ENCODE results near the gene AP5Z1. TPM values are rescaled to one million over a fixed set of nuclear protein-coding genes. Genes with fewer than 3 reads are reported as not detected.
A peak's percentile ranks its signal among the peaks of the same experiment; 100 is the strongest.

Gene AP5Z1
- polyA plus RNA-seq, 2 of the 4 experiments (the other 2 are of a cell fraction) = 6.8 to 21.8 TPM

- Histone ChIP-seq H3K4me3 (no peak overlapping the region), H3K9me3 (no peaks in the 10 kb centered on the region), H3K4me1 (no peaks in the 10 kb centered on the region), H3K27ac (no peak overlapping the region), H3K4me2 (no peak overlapping the region)
- TF ChIP-seq EHMT2 (IDR thresholded peaks at IDR 0.05; ENCODE audit: low read depth) = no peak
- no peak for TF ChIP-seq GATA3 (IDR thresholded peaks at IDR 0.05; ENCODE audit: borderline replicate concordance)
- TF ChIP-seq ZNF302 (CRISPR knock-in tag; IDR thresholded peaks at IDR 0.05) = no peak
- no peak for TF ChIP-seq POLR2A (IDR thresholded peaks at IDR 0.05; ENCODE audit: low read length)
- no peak for TF ChIP-seq FOSB (CRISPR knock-in tag; IDR thresholded peaks at IDR 0.05)
- TF ChIP-seq HOXB13 (CRISPR knock-in tag; IDR thresholded peaks at IDR 0.05; ENCODE audit: low read depth) = no peak
- TF ChIP-seq MAX (IDR thresholded peaks at IDR 0.05) = no peak
- no peak for TF ChIP-seq EP300 (IDR thresholded peaks at IDR 0.05)
- no peak for TF ChIP-seq MYC (IDR thresholded peaks at IDR 0.05; ENCODE audit: borderline replicate concordance, low read length)
- no peak for TF ChIP-seq JUN (IDR thresholded peaks at IDR 0.05)
- TF ChIP-seq USF2 (IDR thresholded peaks at IDR 0.05) = no peak
- TF ChIP-seq HOXA7 (CRISPR knock-in tag; IDR thresholded peaks at IDR 0.05) = no peak
- no peak for TF ChIP-seq BCL3 (IDR thresholded peaks at IDR 0.05)
- no peak for TF ChIP-seq CTCF (IDR thresholded peaks at IDR 0.05)
- no peak for TF ChIP-seq RARB (CRISPR knock-in tag; IDR thresholded peaks at IDR 0.05)
- no peak for TF ChIP-seq HOXB5 (CRISPR knock-in tag; IDR thresholded peaks at IDR 0.05)
- TF ChIP-seq CHD2 (IDR thresholded peaks at IDR 0.05; ENCODE audit: low read length, partially characterized antibody) = no peak
- no peak for TF ChIP-seq NR3C1 (IDR thresholded peaks at IDR 0.05)
- TF ChIP-seq MAZ (IDR thresholded peaks at IDR 0.05; ENCODE audit: borderline replicate concordance, low read depth, low read length) = no peak
- POLR2A ChIA-PET = no interaction called here
- no peak for DNase-seq (ENCODE audit: low read depth in 1 of 2, low spot score in 1 of 2)
- ATAC-seq = no peak
- CTCF ChIA-PET = interaction anchor here (1.0 to 6.3 kb wide), 7 partner anchors 8 to 387 kb away, joined by 3 to 58 read pairs (median 9); partner anchors contain the start of gene RADIL
- 83% methylated on average over 9 of the region's 9 CpGs for WGBS (ENCODE audit: missing lambda C conversion rate)
- no peak for FAIRE-seq
Measured at GRCh38 chr7:4796453-4796852, 21.0 kb downstream of the AP5Z1 start.

- WGBS (ENCODE audit: missing lambda C conversion rate) = 24% methylated on average over 24 of the region's 37 CpGs
- DNase-seq (ENCODE audit: low read depth in 1 of 2, low spot score in 1 of 2) (peak; percentile 63 to 73), FAIRE-seq (no peak), ATAC-seq (peak; percentile 51 to 85)
- H3K4me1 ChIP-seq = no peaks in the 10 kb centered on the region
- H3K4me2 ChIP-seq = no peak overlapping the region
- peak overlapping the region in 1 of 2 experiments; percentile 39; a peak in 1 of 6 replicates for H3K27ac ChIP-seq
- POLR2A ChIA-PET = no interaction called here
- no peaks in the 10 kb centered on the region for H3K9me3 ChIP-seq
- CTCF ChIA-PET = interaction anchor here (0.6 to 6.3 kb wide), 39 partner anchors 8 to 1344 kb away, joined by 3 to 58 read pairs (median 5); partner anchors contain the start of gene RADIL
- no peak overlapping the region for H3K4me3 ChIP-seq
- TF ChIP-seq CHD2 (IDR thresholded peaks at IDR 0.05; ENCODE audit: low read length, partially characterized antibody) (peak; percentile 32), NFE2L2 (conservative IDR thresholded peaks at IDR 0.05; ENCODE audit: low read length) (no peak), JUN (IDR thresholded peaks at IDR 0.05) (no peak), EP300 (IDR thresholded peaks at IDR 0.05) (no peak), RFX5 (IDR thresholded peaks at IDR 0.05) (no peak), MYC (IDR thresholded peaks at IDR 0.05; ENCODE audit: borderline replicate concordance, low read length) (no peak), EHF (CRISPR knock-in tag; IDR thresholded peaks at IDR 0.05) (no peak), RAD21 (conservative IDR thresholded peaks at IDR 0.05 in 1 of 2, IDR thresholded peaks at IDR 0.05 in 1 of 2) (peak; percentile 75 to 83), BCL3 (IDR thresholded peaks at IDR 0.05) (no peak), PBX3 (IDR thresholded peaks at IDR 0.05) (no peak), MAX (IDR thresholded peaks at IDR 0.05) (peak; percentile 75), CTCF (IDR thresholded peaks at IDR 0.05) (peak; percentile 96), ZSCAN20 (CRISPR knock-in tag; IDR thresholded peaks at IDR 0.05) (no peak), ZC3H11A (IDR thresholded peaks at IDR 0.05) (no peak), JUNB (IDR thresholded peaks at IDR 0.05) (no peak)
Measured at GRCh38 chr7:4797858-4798705, 22.7 kb downstream of the AP5Z1 start.
